SIG-M5 treated with dmso at 0.1 percent for 504 hours (cell line): ENCODE measurements around the gene YWHAB.
"Not testable (repeated sequence)": the region's sequence is repeated elsewhere in the genome, so short reads cannot be mapped to it uniquely, and the experiment has no call there.

Experiments used
- DNase-seq: peaks from one replicate; lab custom pipeline; 2025; ENCODE audit not compliant: unreplicated experiment; lab: John Stamatoyannopoulos, UW

Gene YWHAB

DNA sequence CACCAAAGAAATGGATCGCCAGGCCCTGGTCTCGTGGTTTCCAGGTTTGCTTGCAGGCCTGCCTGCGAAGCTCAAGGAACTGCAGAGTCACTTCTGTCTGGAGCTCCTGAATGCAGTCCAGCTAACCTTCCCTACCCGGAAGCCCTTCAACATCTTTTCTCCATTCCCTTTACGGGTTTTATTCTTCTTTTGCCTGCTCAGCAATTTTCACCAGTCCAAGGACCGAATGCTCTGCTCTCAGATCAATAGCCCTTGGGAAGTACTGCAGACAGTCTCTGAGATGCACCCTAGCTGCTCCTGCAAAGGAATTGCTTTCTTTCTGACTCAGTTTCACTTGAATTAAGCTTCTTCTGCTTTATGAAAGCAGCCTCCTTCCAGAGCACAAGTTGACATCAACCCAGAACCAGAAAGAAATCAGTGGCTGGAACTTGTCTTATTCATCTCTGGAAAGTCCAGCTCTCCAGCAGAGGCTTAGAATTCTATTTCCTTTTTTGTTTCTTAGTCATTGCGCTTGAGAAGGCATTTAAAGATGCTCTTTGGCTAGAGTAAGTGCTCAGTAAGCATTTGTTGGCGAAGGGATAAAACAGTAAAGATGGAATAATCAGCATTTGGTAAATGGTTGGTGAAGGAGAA, 18.7 kb upstream of the YWHAB start:
- DNase-seq, result no peak

DNA sequence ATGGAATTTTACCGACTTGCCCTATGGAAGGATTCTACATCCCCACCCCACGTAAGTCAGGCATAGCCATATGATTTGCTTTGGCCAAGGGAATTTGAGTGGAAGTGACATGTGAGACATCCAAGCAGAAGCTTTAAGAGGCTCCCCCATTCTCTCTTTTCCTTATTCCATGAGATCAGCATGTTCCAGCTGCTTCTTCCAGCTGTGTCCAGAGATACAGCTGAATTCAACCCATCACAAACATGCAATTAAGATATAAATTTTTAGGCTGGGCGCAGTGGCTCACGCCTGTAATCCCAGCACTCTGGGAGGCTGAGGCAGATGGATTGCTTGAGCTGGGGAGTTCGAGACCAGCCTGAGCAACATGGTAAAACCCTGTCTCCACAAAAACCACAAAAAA, 16.0 kb upstream of the YWHAB start:
- DNase-seq, result no peak

DNA sequence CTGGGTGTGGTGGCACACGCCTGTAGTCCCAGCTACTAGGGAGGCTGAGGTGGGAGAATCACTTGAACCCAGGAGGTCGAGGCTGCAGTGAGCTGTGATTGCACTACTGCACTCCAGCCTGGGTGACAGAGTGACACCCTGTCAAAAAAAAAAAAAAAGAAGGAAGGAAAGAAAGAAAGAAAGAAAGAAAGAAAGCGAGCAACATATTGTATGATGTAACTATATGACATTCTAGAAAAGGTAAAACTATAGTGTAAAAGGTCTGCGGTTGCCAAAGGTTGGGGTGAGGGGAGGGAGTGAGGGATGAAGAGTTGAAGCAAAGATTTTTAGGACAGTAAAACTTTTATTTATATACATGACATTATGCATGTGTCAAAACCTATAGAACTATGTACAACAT, 3.1 kb upstream of the YWHAB start:
- not testable (repeated sequence) for DNase-seq

DNA sequence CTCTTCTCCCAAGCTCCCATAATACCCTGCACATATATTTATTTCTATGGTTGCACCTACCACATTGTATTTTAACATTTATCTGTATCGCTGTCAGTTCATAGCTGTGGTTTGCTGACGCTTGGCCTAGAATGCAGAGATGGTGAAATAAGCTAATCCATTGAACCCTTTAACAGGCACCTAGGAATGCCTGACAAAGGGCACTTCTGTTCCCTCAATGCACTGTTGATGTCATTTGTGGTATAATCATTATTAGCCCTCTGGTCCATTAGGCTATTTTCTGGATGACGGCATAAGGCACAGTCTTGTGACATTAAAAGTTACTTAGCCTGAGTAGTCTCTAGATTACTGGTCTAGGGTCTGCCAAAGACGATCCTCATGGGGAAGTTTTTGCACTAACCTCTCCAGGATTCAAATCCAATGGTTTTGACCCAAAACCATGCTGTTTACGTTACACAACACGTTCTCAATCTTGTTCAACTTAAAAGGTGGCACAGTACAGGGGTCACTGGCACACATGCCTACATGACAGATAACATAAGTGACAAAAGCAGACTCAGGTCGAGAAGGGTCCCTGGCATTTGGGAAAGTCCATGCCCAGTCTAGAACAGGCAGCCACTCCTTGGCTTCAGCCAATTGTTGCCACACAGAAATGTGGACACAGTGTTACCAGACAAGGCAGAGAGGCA, 2.1 kb upstream of the YWHAB start:
- no peak for DNase-seq

DNA sequence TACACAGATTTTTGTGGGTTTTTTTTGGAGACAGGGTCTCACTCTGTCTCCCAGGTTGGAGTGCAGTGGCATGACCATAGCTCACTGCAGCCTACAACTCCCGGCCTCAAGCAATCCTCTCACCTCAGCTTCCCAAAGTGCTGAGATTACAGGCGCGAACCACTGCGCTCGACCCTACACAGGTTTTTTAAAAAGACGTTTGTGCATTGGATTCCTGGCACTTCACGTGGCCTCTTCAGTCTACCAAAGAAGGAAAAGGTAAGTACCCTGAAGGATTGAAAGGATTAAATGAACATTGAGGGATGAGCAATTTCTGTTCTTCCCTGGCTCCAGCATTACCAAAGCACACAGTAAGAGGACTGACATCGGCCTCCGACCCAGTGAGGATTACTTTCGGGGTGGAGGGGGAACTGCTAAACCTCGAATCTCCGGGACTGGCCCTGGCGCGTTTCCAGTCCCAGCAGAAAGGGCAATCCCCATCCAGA, 556 bp upstream of the YWHAB start:
- no peak for DNase-seq

DNA sequence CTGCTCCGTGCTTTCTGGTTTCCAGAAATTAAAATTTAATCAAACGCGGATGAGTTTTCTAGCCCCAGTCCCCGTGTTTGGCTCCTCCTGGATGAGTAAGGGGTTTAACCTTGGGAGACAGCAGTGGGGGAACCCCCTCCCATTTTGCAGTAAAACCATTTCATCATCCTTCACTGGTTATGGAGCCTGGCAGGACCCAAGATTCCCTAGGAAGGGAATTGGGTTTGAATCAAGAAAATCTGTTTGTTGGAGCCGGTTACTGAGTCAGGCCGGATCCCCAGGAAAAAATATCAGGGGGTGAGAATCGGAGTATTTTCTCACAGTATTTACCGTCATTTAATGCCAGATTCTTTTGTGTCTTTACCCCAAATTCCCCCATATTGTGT, 754 bp downstream of the YWHAB start:
- no peak for DNase-seq

DNA sequence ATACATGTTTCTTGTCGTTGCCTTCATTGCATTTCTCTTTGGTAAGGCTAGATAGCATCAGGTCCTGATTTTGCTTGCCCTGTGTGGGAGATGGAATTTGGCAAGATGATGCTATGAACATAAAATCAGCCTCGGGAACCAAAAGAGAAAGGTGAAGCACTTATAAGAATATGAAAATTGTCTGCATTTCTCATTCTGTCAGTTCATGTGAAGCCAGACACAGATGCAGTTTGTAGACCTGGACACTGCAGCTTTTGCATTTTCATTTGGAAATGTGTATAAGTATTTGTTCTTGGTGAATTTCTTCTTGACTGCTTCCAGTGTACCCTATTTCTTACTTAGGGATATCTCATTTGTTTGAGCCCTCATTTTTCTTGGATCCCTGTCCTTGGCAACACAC, 1.3 kb downstream of the YWHAB start:
- no peak for DNase-seq

DNA sequence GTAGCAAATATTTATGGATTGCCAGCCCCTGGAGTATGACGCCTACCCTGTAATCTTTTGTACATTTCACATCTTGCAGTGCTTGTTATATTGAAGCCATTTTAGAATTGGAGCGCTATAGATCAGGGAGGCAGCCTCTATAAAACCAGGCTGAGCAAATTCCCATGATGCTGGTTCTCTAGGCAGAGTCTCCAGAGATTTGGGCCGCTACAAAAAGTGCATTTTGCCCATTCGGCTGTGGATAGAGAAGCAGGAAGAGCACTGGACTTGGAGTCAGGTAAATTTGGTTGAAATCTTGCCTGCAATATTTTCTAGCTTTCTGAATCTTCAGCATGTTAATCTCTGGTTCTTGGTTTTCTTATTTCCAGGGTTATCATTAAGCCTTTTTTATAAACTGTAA, 2.0 kb downstream of the YWHAB start:
- no peak for DNase-seq

DNA sequence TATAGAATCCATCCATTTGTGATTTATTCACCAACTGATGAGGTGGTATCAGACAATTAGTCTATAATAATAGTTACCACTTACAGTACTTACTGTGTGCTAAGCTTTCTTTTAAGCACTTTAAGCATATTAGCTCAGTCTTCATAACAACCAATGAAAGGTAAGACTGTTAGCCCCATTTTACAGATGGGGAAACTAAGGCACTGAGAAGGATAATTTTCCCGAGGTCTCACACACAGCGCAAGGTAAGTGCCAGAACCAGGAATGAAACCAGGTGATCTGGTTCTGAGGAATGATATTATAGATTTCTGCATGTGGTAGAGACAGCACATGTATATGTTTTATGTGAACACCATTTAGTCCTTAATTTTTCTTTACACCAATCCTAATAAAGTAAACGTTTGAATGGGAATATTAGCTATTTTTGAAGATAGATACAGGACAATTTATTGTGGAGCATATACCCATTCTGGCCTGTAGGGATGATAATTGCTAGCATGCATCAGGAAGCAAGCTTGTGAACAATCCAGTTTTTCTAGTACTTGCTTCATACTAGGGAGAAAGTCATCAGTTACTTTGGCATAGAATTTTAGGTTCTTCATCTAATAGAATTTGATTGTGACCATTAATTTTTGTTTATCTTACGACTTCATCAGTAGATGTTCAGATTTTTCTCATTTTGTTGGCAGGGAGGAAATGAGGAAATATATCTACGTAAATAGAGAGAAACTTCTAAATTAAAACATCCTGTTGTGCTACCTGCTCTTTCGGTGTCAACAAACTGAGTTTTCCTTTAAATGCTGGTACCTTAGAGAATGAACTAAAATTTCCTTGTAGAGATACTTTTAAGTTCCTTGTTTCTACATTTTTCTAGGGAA, 3.0 kb downstream of the YWHAB start:
- DNase-seq, result peak; percentile 71

DNA sequence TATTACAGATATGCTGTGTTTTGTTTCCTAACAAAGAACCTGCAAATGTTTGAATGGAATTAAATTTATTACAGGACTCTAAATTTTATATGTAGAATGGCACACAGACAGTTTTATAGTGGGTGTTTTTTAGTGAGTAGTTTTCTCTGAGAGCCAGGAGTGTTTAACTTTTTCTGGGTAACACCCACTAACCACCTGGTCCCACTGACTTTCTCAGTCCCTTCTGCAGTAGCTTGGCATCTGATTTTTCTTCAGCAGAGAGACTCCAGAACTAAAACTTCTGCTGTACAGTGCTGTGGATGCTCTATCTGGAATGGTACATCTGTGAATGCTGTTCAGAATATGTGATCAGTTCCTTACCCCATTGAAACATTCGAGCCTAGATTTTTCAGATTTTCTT, 6.3 kb downstream of the YWHAB start:
- DNase-seq, result no peak

DNA sequence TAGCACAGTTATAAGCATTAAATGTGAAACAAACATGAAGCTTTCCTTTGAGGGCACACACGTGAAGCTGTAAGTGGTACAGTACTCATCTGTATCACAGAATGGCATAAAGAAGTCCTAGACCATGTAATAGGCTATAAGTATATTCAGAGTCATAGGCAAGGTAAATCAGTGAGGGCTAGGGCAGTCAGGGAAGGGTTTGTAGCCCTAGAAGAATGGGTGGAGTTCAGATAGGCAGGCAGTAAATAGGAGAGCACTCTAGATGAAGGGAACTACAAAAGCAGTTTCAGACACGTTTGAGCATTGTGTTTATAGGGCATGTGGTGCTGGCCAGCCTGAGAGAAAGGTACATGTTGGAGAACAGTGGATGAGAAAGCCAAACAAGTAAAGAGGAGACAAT, 9.5 kb downstream of the YWHAB start:
- DNase-seq, result no peak

DNA sequence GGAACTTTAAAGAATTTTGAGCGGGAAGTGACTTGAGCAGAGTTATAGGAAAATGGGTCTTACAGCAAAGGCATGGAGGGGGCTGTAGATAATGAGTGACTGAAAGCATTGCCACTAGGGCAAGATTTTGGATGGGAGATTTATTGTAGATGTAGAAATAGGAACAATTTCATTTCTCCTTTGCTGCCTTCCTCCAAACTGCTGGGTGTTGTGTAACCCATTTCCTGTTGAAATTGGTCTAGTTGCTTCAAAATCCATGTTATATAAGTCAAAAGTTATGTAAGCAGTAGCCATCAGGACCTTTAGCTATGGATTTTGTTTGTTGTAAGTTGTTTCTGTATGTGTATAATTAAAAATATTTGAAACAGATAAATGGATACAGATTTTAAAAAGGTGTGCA, 11.1 kb downstream of the YWHAB start:
- DNase-seq, result peak; percentile 94

DNA sequence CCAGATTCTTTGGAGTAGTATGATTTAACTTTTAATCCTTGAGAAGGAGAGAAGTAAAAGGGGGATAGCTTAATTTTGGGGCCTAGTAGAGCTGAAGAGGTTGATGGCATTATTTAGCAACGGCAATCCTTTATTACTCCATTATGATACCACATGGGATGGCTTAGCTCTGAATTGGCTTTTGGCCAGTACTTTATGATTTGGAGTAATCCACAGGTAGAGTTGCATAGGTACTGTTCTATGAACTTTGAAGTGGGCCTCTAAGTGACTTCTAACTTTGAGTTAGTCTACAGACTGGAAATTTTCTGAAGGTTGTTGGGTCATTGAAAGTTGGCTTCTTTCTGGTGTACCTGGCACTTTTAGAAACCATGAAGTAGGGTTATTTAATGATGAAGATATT, 11.6 kb downstream of the YWHAB start:
- no peak for DNase-seq

DNA sequence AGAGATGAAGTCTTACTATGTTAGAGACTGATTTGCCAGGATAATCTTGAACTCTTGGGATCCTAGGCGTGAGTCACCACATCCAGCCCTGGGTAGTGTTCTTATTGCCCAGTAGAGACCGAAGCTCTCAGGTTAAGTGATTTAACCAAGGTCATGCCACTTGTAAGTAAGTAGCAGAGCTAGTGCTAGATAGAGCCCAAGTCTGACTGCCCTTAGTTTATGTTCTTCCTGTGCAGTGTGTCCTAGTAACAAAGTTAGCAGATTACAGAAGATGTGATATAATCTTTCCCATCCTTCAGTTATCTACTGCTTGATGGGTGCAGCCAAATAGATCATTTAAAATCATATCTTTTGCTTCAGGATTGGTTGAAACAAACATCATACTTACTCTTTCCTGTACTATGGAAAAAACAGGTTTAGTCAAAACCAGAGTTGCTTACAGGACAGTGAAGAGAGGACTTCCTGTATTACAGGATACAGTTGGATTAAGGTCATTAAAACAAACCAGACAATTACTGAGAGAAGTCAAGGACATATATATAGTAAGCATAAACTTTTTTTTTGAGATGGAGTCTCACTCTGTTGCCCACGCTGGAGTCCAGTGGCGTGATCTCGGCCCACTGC, 14.8 kb downstream of the YWHAB start:
- DNase-seq, result no peak

DNA sequence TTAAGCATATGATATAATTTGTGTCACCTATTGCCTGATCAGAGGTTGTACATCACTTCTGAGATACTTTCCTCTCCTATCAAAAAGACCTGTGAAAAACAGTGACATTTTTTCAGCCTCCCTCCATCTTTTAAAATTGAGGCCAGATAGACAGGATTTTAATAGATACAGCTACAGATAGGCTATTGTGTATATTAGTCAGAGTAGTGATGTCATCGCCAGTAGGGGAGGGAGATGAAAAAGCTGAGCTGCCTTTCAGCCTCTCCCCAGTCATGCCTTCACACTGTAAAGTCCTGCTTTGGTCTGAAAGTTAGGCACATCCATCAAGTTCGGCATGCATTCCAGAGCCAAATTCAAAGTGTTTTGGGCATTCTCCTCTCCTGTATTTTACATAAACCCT, 16.5 kb downstream of the YWHAB start:
- DNase-seq, result no peak

DNA sequence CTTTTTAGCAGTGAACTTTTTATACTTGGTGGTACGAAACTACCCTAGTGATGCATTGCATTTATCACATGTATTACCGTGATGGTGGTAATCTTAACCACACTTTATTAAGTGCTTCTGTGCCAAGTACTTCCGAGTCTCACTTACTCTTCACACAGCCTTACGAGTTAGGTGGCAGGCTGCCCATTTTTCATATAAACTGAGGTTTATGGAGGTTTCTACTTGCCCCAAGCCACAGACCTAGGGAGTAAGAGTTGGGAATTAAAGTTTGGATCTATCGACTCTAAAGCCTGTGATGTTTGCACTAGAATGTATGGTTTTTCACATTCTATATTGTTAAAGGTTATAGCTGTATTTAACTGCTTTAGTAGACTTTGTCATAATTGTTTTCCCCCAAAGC, 18.9 kb downstream of the YWHAB start:
- no peak for DNase-seq

DNA sequence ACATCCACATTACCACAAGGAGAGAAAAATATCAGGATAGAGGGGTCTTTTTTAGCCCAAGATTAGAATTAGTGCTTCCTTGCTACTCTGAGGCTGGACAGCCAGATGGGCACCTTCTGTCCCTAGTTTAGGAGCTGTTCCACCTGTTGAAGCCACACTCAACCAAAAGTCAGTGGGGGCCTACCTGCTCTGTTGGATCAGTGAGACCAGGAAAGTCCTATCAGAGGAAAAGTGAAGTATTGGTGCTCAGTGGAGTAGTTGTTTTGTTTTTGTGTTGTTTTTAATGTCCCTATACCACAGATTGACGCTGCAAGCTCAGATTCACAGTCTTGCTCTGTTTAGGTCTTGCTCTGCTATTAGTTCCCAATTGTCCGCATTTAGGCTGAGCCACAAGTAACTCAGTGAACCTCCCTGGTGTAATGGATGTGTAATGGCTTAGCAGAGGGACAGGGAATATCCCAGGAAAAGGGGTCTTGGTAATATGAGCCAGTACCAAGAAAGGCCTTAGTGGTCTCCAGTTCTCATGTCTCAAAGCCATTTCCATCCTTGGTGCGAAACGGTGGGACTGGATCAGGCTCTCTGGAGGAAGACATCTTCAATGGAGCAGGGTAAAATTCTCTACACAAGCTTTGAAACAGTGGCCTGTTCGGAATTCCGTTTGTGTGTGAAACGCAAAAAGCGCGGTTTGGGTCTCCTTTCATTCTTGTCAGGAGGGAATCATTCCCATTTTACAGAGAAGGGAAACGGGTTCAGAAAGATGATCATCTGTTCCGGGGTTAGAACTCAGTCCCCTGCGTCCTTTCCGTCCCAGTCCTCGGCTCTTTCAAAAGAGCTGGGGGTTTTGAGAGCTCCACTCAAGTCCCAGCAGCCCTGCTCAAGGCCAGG, 23.7 kb downstream of the YWHAB start:
- no peak for DNase-seq

DNA sequence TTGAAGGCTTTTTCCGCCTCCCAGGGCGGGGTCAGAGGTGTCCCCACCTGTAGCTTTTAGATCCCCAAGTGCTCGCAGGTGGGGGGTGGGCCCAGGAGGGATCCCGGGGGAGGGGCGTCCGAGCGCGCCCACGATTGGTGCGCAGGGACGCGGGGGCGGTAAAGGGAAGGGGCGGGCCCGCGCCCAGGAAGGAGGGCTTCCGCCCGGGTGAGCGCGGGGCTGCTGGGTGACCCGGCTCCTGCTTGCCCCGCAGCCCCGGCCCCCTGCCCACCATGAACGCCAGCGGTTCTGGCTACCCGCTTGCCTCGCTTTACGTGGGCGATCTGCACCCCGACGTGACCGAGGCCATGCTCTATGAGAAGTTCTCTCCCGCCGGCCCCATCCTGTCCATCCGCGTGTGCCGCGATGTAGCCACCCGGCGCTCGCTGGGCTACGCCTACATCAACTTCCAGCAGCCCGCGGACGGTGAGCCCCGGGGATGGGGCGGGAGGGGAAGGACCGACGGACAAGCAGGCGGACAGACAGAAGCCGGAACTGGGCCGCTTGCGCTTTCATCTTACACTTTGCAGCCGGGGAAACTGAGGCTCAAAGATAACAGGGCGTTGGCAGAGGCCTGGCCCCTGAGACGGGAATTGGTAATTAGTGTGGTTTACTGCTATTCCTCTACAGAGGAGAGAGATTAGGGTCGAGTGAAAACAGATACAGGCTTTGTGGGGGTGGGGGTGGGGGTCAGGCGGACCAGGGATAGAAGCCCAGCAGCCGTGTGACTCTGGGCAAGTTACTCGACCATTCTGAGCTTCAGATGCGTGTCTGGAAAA, 24.6 kb downstream of the YWHAB start, which contains the start of gene PABPC1L:
Gene PABPC1L, plus strand, starts transcription at position 189 of the 818 bp plus-strand sequence. Its CDS starts 84 bp downstream, at position 273.
- DNase-seq, result peak; percentile 58

DNA sequence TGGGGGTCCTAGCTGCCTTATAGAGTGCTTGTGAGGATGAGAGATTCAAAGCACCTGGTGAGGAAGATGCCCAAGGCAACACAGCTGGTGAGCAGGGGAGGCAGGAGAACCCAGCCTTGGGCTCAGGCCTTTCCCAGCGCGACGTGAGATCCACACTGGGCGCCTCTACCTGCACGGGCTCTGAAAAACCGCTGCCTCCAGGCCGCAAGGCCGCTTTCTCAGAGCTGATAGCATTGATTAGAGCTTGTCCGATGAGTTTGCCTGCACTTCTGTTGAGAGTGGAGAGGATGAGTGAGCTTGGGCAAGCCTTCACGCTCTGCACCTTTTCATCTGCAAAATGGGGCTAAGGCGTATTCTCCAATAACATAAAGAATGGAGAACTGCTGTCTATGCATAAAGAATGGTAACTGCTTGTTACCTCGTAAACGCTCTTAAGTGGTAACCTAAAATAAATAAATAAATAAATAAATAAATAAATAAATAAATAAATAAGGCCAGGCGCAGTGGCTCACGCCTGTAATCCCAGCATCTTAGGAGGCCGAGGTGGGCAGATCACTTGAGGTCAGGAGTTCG, 25.3 kb downstream of the YWHAB start:
- no peak for DNase-seq
